ENCODE measurements around the gene MIB2. TPM values are rescaled to one million over a fixed set of nuclear protein-coding genes. Genes with fewer than 3 reads are reported as not detected.

Gene MIB2
- total RNA-seq, 1 experiment from 2014 or later, result 74.5 TPM

DNA sequence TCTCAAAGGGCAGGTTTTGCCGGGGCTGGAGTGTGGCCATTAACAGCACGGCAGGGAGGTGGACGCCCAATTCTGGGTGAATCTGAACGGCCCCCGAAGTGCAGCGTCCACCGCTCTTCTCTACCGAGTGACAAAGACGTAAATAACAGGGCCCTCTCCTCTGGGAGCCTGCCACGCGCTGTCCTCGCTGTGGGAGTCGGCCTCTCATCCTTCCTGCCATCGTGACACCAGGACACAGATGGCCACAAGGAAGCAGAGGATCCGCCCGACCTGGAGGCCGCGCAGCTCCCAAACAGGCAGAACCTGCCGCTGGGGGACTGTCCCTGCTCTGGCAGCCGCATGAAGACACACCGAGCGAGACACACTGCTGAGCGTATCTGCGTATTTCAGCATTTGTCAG, 55.6 kb downstream of the MIB2 start:
- BruUV-seq (replicated peaks), result no TSS peak
- peaks cover 2% of the 10 kb centered on the region; the same call in 1 of the 2 replicates for H3K36me3 ChIP-seq (ENCODE audit: control insufficient read depth, insufficient read depth, low read length)
- CTCF ChIA-PET, result interaction anchor here (0.6 kb wide), 1 partner anchor 188 kb away, joined by 3 read pairs; no protein-coding TSS in a partner anchor
- H3K4me3 ChIP-seq (ENCODE audit: low read depth in 2 of 2, low read length in 2 of 2), result no peak overlapping the region
- in situ Hi-C loops (cut with HindIII; ENCODE audit: low pct_unique_long_range_greater_than_20kb, low sequenced_read_pairs), result no loop called here
- H3K4me1 ChIP-seq (ENCODE audit: control insufficient read depth, insufficient read depth, low read length), result no peaks in the 10 kb centered on the region
- POLR2A ChIA-PET, result no interaction called here
- TF ChIP-seq, protein P1, sequence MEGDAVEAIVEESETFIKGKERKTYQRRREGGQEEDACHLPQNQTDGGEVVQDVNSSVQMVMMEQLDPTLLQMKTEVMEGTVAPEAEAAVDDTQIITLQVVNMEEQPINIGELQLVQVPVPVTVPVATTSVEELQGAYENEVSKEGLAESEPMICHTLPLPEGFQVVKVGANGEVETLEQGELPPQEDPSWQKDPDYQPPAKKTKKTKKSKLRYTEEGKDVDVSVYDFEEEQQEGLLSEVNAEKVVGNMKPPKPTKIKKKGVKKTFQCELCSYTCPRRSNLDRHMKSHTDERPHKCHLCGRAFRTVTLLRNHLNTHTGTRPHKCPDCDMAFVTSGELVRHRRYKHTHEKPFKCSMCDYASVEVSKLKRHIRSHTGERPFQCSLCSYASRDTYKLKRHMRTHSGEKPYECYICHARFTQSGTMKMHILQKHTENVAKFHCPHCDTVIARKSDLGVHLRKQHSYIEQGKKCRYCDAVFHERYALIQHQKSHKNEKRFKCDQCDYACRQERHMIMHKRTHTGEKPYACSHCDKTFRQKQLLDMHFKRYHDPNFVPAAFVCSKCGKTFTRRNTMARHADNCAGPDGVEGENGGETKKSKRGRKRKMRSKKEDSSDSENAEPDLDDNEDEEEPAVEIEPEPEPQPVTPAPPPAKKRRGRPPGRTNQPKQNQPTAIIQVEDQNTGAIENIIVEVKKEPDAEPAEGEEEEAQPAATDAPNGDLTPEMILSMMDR (IDR thresholded peaks at IDR 0.05), result no peak
- no peak for TF ChIP-seq POLR2AphosphoS5 (IDR thresholded peaks at IDR 0.05; ENCODE audit: low read depth, low read length)
- no peak for TF ChIP-seq TCF7L2 (IDR thresholded peaks at IDR 0.05; ENCODE audit: low read depth, low read length)
- no peak for TF ChIP-seq SIN3A (IDR thresholded peaks at IDR 0.05; ENCODE audit: borderline replicate concordance, insufficient read depth, low read depth, low read length)
- TF ChIP-seq, protein P2, sequence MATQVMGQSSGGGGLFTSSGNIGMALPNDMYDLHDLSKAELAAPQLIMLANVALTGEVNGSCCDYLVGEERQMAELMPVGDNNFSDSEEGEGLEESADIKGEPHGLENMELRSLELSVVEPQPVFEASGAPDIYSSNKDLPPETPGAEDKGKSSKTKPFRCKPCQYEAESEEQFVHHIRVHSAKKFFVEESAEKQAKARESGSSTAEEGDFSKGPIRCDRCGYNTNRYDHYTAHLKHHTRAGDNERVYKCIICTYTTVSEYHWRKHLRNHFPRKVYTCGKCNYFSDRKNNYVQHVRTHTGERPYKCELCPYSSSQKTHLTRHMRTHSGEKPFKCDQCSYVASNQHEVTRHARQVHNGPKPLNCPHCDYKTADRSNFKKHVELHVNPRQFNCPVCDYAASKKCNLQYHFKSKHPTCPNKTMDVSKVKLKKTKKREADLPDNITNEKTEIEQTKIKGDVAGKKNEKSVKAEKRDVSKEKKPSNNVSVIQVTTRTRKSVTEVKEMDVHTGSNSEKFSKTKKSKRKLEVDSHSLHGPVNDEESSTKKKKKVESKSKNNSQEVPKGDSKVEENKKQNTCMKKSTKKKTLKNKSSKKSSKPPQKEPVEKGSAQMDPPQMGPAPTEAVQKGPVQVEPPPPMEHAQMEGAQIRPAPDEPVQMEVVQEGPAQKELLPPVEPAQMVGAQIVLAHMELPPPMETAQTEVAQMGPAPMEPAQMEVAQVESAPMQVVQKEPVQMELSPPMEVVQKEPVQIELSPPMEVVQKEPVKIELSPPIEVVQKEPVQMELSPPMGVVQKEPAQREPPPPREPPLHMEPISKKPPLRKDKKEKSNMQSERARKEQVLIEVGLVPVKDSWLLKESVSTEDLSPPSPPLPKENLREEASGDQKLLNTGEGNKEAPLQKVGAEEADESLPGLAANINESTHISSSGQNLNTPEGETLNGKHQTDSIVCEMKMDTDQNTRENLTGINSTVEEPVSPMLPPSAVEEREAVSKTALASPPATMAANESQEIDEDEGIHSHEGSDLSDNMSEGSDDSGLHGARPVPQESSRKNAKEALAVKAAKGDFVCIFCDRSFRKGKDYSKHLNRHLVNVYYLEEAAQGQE (IDR thresholded peaks at IDR 0.05; ENCODE audit: insufficient read depth in 1 of 2, low read depth in 2 of 2, low read length in 1 of 2), result no peak
- intact Hi-C loops (cut with micrococcal nuclease; ENCODE audit: unreplicated experiment), result no loop called here
- no peak for DNase-seq (ENCODE audit: low read depth, low spot score)
- H3K27ac ChIP-seq (ENCODE audit: low read length), result no peak overlapping the region
- no peaks in the 10 kb centered on the region for H3K27me3 ChIP-seq (ENCODE audit: control insufficient read depth, insufficient read depth, low read length)
- H3K9me3 ChIP-seq (ENCODE audit: control insufficient read depth, insufficient read depth, low read depth, low read length), result no peaks in the 10 kb centered on the region
- no peak for ATAC-seq

DNA sequence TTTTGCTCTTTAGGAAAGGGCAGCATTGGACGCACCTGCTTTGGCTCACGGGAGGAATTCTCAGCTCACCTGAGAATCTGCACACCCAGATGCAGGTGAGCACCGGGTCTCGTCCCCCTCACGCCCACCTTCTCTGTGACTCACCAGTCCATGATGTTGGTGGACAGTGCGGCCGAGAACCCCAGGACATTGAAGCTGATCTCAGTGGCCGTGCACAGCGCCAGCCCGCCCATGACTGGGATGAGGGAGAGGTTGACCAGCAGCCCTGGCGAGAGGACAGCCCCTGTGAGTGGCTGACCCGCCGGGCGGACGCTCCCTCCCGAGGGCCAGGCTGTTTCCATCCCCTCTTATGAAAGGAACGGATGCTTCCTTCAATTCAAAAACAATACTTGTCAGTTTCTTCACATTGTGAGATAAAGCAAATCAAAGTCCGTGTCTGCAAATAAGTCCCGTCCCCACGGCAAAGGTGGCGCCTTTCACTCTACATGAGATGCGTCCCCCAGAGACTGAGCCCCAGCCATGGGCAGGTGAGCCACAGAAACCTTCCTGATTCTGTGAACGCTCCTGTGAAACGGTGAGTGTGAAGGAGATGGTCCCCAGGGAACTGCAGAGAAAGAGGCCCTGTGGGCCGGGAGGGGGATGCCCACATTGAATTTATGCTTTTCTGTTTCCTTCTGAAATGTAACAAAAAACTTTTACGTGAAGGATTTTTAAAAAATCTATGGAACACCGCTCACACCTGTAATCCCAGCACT, 56.2 kb downstream of the MIB2 start:
- BruUV-seq (replicated peaks), result no TSS peak
- Histone ChIP-seq H3K36me3 (ENCODE audit: control insufficient read depth, insufficient read depth, low read length) (peaks cover 2% of the 10 kb centered on the region; the same call in 1 of the 2 replicates), H3K27me3 (ENCODE audit: control insufficient read depth, insufficient read depth, low read length) (no peaks in the 10 kb centered on the region), H3K4me1 (ENCODE audit: control insufficient read depth, insufficient read depth, low read length) (no peaks in the 10 kb centered on the region), H3K4me3 (ENCODE audit: low read depth in 2 of 2, low read length in 2 of 2) (no peak overlapping the region), H3K9me3 (ENCODE audit: control insufficient read depth, insufficient read depth, low read depth, low read length) (no peaks in the 10 kb centered on the region), H3K27ac (ENCODE audit: low read length) (no peak overlapping the region)
- TF ChIP-seq TCF7L2 (IDR thresholded peaks at IDR 0.05; ENCODE audit: low read depth, low read length) (no peak), POLR2AphosphoS5 (IDR thresholded peaks at IDR 0.05; ENCODE audit: low read depth, low read length) (no peak), SIN3A (IDR thresholded peaks at IDR 0.05; ENCODE audit: borderline replicate concordance, insufficient read depth, low read depth, low read length) (no peak)
- TF ChIP-seq, protein P2 (IDR thresholded peaks at IDR 0.05; ENCODE audit: insufficient read depth in 1 of 2, low read depth in 2 of 2, low read length in 1 of 2), result no peak
- TF ChIP-seq, protein P1 (IDR thresholded peaks at IDR 0.05), result no peak
- POLR2A ChIA-PET, result no interaction called here
- in situ Hi-C loops (cut with HindIII; ENCODE audit: low pct_unique_long_range_greater_than_20kb, low sequenced_read_pairs), result no loop called here
- CTCF ChIA-PET, result interaction anchor here (0.6 kb wide), 1 partner anchor 187 kb away, joined by 3 read pairs; no protein-coding TSS in a partner anchor
- DNase-seq (ENCODE audit: low read depth, low spot score) (no peak), ATAC-seq (no peak)
- intact Hi-C loops (cut with micrococcal nuclease; ENCODE audit: unreplicated experiment), result no loop called here
